GM19397 (cell line): ENCODE data around the gene HDAC5.
"Not testable (repeated sequence)": the region's sequence is repeated elsewhere in the genome, so short reads cannot be mapped to it uniquely, and the experiment has no call there.

Source experiments
- ATAC-seq: cut with Tn5 transposase; IDR thresholded peaks from one replicate; pipeline ENCODE4 v1.9.1; 2021; ENCODE audit warnings: mild to moderate bottlenecking, moderate library complexity; ENCODE audit not compliant: unreplicated experiment

The HDAC5 gene

DNA sequence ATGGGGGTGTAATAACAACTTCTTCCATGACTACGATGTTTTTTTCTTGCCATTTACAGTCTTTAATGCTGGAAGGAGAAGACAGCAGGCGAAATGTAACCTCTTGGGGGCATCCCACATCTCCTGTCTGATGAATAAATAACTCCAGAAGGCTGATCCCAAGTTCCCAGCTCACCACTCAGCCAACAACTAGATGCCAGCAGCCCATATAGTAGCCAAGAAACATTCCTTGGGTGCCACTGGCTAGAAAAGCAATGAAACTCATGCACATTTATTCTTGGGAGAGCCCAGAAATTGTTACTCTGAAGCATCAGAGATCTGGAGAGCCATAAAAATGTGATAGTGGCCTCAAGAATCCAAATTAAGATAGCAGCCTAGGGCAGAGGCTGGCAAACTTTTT, 86.0 kb downstream of the HDAC5 start:
- no peak for ATAC-seq

- ATAC-seq = not testable (repeated sequence)
These were observed 88.8 kb downstream of the HDAC5 start for GRCh38 chr17:44034688-44035087.

- ATAC-seq = no peak
These were observed 89.5 kb downstream of the HDAC5 start for GRCh38 chr17:44033861-44034408.

- no peak for ATAC-seq
These were observed 93.0 kb downstream of the HDAC5 start for GRCh38 chr17:44030482-44030881.

GRCh38 chr17:44029736-44030135, 93.7 kb downstream of the HDAC5 start:
- no peak for ATAC-seq
